Naive thymus-derived CD4-positive, alpha-beta T cell (primary cell): ENCODE results near the gene LRRFIP1. TPM values are rescaled to one million over a fixed set of nuclear protein-coding genes. Genes with fewer than 3 reads are reported as not detected.
A peak's percentile ranks its signal among the peaks of the same experiment; 100 is the strongest.

Source experiments
- ATAC-seq: fragments of 150-1000 bp; cut with Tn5 transposase; 2 replicates; pipeline ENCODE4 v1.10.0; 2021; ENCODE audit warnings: mild to moderate bottlenecking, moderate library complexity
- CTCF ChIA-PET: fragments of 350-600 bp; sonication (Branson Sonifier 250); formaldehyde crosslinking; loops from one replicate; lab custom pipeline; 2021; ENCODE audit warnings: antibody characterized with exemption; lab: Charles Lee
- POLR2A ChIA-PET: fragments of 350-600 bp; sonication (Branson Sonifier 250); formaldehyde crosslinking; loops from one replicate; lab custom pipeline; 2021; ENCODE audit warnings: antibody characterized with exemption, inconsistent platforms; lab: Charles Lee
- DNase-seq, 9 donors: peaks; one replicate each; pipeline versions ENCODE4 v3.0.0 to v3.0.0-alpha.2; 2020 to 2022; ENCODE audit warnings: mixed read lengths in 1 of 9
- H3K27ac ChIP-seq: one replicate; pipeline ENCODE4 v1.7.0; 2013; ENCODE audit warnings: mild to moderate bottlenecking, low read depth, low read length, moderate library complexity
- H3K27me3 ChIP-seq, 2 donors: one replicate each; pipeline ENCODE4 v1.7.0; 2013; ENCODE audit warnings: low read length in 2 of 2, mild to moderate bottlenecking in 2 of 2, moderate library complexity in 2 of 2; ENCODE audit not compliant: control insufficient read depth in 2 of 2, insufficient read depth in 2 of 2
- H3K36me3 ChIP-seq, 3 experiments: 1 replicate in 2 of 3; 2 replicates in 1 of 3; pipeline ENCODE4 v1.7.0; 2013; ENCODE audit warnings: low read length in 3 of 3, mild to moderate bottlenecking in 3 of 3, moderate library complexity in 1 of 3; ENCODE audit not compliant: insufficient read depth in 3 of 3, control insufficient read depth in 2 of 3
- H3K4me1 ChIP-seq, 2 donors: one replicate each; pipeline ENCODE4 v1.7.0; 2013; ENCODE audit warnings: low read length in 2 of 2, mild to moderate bottlenecking in 2 of 2, moderate library complexity in 1 of 2; ENCODE audit not compliant: control insufficient read depth in 2 of 2, insufficient read depth in 2 of 2
- H3K4me3 ChIP-seq: 2 replicates; pipeline ENCODE4 v1.7.0; 2013; ENCODE audit warnings: mild to moderate bottlenecking, low read length
- H3K9me3 ChIP-seq, 3 experiments: 1 replicate in 2 of 3; 2 replicates in 1 of 3; pipeline ENCODE4 v1.7.0; 2013; ENCODE audit warnings: low read length in 3 of 3; ENCODE audit not compliant: control insufficient read depth in 2 of 3
- H3K27ac Mint-ChIP-seq, 9 donors: one replicate each; pipeline ENCODE4 v1.8.0; 2020 to 2022; ENCODE audit warnings: mixed read lengths in 9 of 9, mild to moderate bottlenecking in 8 of 9, moderate library complexity in 5 of 9, inconsistent platforms in 2 of 9
- H3K27me3 Mint-ChIP-seq, 5 donors: one replicate each; pipeline ENCODE4 v1.8.0; 2021 to 2022; ENCODE audit warnings: mixed read lengths in 5 of 5, mild to moderate bottlenecking in 1 of 5
- H3K36me3 Mint-ChIP-seq, 5 donors: one replicate each; pipeline ENCODE4 v1.8.0; 2020 to 2022; ENCODE audit warnings: mixed read lengths in 5 of 5, mild to moderate bottlenecking in 3 of 5, inconsistent platforms in 1 of 5
- H3K4me1 Mint-ChIP-seq, 7 donors: one replicate each; pipeline ENCODE4 v1.8.0; 2020 to 2022; ENCODE audit warnings: mixed read lengths in 7 of 7, mild to moderate bottlenecking in 3 of 7, inconsistent platforms in 1 of 7
- H3K4me3 Mint-ChIP-seq, 10 donors: one replicate each; pipeline ENCODE4 v1.8.0; 2020 to 2022; ENCODE audit warnings: mild to moderate bottlenecking in 10 of 10, mixed read lengths in 10 of 10, moderate library complexity in 6 of 10, inconsistent platforms in 2 of 10
- H3K9me3 Mint-ChIP-seq, 11 donors: one replicate each; pipeline ENCODE4 v1.8.0; 2020 to 2022; ENCODE audit warnings: mixed read lengths in 11 of 11, mild to moderate bottlenecking in 4 of 11, inconsistent platforms in 1 of 11, moderate library complexity in 1 of 11
- intact Hi-C, 2 donors: fragments of 100-400 bp; cut with micrococcal nuclease; formaldehyde crosslinking; loops; one replicate each; pipeline ENCODE4 v1.15.1; 2023
- polyA plus RNA-seq, 2 donors: library from polyadenylated mRNA; unstranded; fragments of 300-500 nt; fragmentation: Illumina TruSeq; gene quantifications; one replicate each; pipeline ENCODE4 v1.2.3, GENCODE V29; 2021
- total RNA-seq, 6 experiments: library from RNA in 5 of 6; stranded (reverse) in 5 of 6; gene quantifications; 1 replicate in 5 of 6; 2 replicates in 1 of 6; pipeline ENCODE4 v1.2.3 and lab custom pipeline; 2021 to 2026

Gene LRRFIP1
- total and polyA plus RNA-seq, 7 experiments from 2014 or later: 82.2 to 257 (median 105) TPM

DNA sequence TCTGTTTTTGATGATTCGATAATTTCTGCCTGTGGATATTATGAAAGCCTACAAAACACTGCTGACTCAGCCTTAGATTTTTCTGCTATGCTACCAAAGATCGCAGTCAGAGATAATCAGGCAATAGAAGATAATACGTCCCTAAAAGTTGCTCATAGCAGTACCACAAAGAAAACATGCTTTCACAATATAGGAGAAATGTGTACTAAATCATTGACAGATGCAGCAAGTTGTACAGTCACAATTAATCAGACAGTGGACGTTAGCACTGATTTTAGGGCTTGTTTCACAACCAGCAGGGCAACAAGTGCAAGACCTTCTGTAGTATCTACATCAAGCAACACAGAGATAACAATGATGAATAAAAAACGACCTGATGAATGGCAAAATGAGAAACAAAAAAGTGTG, 190.7 kb downstream of the LRRFIP1 start:
- intact Hi-C loops: no loop called here
- ChIA-PET CTCF (no interaction called here), POLR2A (no interaction called here)
- no peaks in the 10 kb centered on the region for H3K36me3 ChIP-seq
- H3K27me3 ChIP-seq: no peaks in the 10 kb centered on the region
- ATAC-seq: peak; percentile 48
- H3K9me3 Mint-ChIP-seq: peaks cover 0 to 1% (median 0%) of the 10 kb centered on the region in 11 donors
- peaks cover 0 to 4% (median 0%) of the 10 kb centered on the region in 5 donors for H3K27me3 Mint-ChIP-seq
- DNase-seq: no peak
- H3K27ac Mint-ChIP-seq: no peak overlapping the region
- peaks cover 0 to 13% (median 9%) of the 10 kb centered on the region in 7 donors for H3K4me1 Mint-ChIP-seq
- H3K4me3 Mint-ChIP-seq: no peak overlapping the region
- H3K9me3 ChIP-seq: no peaks in the 10 kb centered on the region
- H3K27ac ChIP-seq: no peak overlapping the region
- peaks cover 0 to 8% (median 0%) of the 10 kb centered on the region in 5 donors for H3K36me3 Mint-ChIP-seq
- no peaks in the 10 kb centered on the region for H3K4me1 ChIP-seq
- H3K4me3 ChIP-seq: no peak overlapping the region

DNA sequence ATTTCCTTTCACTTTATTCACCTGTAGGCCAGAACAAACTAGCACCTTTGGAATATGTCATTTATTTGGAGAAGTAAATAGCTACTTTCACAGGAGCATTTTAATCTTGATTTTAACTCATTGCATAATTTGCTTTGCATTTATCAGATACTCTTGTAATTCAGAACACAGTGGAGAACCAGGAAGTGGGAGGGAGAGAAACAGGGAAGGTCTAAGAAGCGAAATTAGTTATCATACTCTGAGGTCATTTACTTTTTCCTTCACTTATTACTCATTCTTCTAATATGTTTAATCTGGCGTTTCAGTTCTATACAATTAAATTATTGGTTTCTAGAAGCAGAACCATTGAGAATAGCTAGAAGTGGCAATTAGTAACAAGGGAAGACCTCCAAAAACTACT, 191.8 kb downstream of the LRRFIP1 start:
- DNase-seq: no peak
- Mint-ChIP-seq H3K4me1 (peaks cover 0 to 13% (median 9%) of the 10 kb centered on the region in 7 donors), H3K9me3 (peaks cover 0 to 1% (median 0%) of the 10 kb centered on the region in 11 donors), H3K4me3 (no peak overlapping the region), H3K27me3 (peaks cover 0 to 5% (median 0%) of the 10 kb centered on the region in 5 donors), H3K36me3 (peaks cover 0 to 8% (median 0%) of the 10 kb centered on the region in 5 donors), H3K27ac (no peak overlapping the region)
- no peak overlapping the region for H3K4me3 ChIP-seq
- ChIA-PET POLR2A (no interaction called here), CTCF (no interaction called here)
- H3K9me3 ChIP-seq: no peaks in the 10 kb centered on the region
- no peaks in the 10 kb centered on the region for H3K27me3 ChIP-seq
- no peak for ATAC-seq
- H3K27ac ChIP-seq: no peak overlapping the region
- H3K36me3 ChIP-seq: no peaks in the 10 kb centered on the region
- no peaks in the 10 kb centered on the region for H3K4me1 ChIP-seq
- intact Hi-C loops: no loop called here

DNA sequence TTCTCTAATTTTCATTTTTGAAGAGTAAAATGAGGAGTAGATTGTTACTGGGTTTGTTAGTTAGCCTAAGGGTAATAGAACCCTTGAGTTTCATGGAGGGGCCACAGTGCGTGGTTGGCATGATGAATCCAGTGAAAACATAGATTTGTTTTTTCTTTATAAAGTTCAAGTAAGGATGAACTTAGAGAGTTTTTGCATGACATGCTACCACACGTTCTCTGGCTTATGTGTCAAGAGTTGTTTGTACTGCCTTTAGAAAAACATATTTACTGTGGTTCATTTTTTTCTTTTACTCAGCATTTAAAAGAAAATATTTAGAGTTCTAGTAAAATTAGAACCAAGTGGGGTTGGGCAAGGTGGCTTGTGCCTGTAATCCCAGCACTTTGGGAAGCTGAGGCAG, 193.0 kb downstream of the LRRFIP1 start:
- no peak for DNase-seq
- Histone ChIP-seq H3K36me3 (no peaks in the 10 kb centered on the region), H3K27me3 (no peaks in the 10 kb centered on the region), H3K27ac (no peak overlapping the region), H3K4me1 (no peaks in the 10 kb centered on the region), H3K4me3 (no peak overlapping the region), H3K9me3 (no peaks in the 10 kb centered on the region)
- ATAC-seq: no peak
- intact Hi-C loops: no loop called here
- ChIA-PET POLR2A (no interaction called here), CTCF (no interaction called here)
- Mint-ChIP-seq H3K27ac (no peak overlapping the region), H3K4me3 (no peak overlapping the region), H3K4me1 (peaks cover 0 to 13% (median 9%) of the 10 kb centered on the region in 7 donors), H3K36me3 (peaks cover 0 to 8% (median 0%) of the 10 kb centered on the region in 5 donors), H3K27me3 (peaks cover 0 to 6% (median 0%) of the 10 kb centered on the region in 5 donors), H3K9me3 (no peaks in the 10 kb centered on the region)

DNA sequence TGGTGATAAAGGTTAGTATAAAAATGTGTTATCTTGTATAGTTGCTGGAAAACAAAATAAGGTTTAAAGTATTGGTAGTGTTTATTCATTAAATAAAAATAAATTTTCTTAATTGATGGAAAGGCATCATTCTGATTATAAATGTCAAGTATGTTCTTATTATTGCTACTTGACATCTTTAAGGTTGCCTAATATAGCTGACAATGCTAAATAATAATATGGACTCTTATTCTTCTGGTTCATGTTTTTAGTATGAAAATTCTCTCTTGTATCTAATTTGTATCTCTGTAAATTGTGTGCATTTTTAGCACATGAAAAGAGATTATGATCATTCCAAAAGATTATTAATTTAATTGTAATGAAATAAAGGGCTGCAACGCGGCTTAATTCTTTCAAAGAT, 196.2 kb downstream of the LRRFIP1 start:
- peaks cover 0 to 5% (median 0%) of the 10 kb centered on the region in 7 donors for H3K4me1 Mint-ChIP-seq
- H3K27ac ChIP-seq: no peak overlapping the region
- H3K27ac Mint-ChIP-seq: no peak overlapping the region
- no peak for DNase-seq
- ChIA-PET CTCF (no interaction called here), POLR2A (no interaction called here)
- H3K27me3 ChIP-seq: no peaks in the 10 kb centered on the region
- H3K4me3 ChIP-seq: no peak overlapping the region
- peaks cover 0 to 7% (median 0%) of the 10 kb centered on the region in 5 donors for H3K27me3 Mint-ChIP-seq
- H3K4me3 Mint-ChIP-seq: no peak overlapping the region
- no peaks in the 10 kb centered on the region for H3K4me1 ChIP-seq
- no peaks in the 10 kb centered on the region for H3K36me3 Mint-ChIP-seq
- intact Hi-C loops: no loop called here
- no peaks in the 10 kb centered on the region for H3K9me3 Mint-ChIP-seq
- H3K9me3 ChIP-seq: no peaks in the 10 kb centered on the region
- H3K36me3 ChIP-seq: no peaks in the 10 kb centered on the region
- ATAC-seq: no peak

DNA sequence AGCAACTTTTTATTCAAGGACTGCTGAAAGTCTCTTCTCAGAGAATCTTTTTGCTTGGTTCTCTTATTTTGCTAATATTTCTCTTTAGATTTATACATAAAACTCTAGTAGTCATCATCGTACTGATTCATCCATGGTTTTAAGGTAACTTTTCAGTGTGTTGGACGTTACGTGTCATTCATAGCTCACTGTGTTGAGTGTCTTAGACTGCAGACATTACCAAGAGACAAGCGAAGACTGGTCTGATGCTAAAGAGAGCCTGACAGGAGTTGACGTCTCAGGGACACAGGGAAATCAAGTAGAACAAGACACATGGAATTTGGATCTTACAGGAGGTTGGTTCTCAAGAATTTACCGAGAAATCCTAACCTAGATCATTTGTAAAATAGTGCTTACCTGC, 196.7 kb downstream of the LRRFIP1 start:
- Histone ChIP-seq H3K27me3 (no peaks in the 10 kb centered on the region), H3K27ac (no peak overlapping the region), H3K9me3 (no peaks in the 10 kb centered on the region), H3K4me3 (no peak overlapping the region), H3K4me1 (no peaks in the 10 kb centered on the region), H3K36me3 (no peaks in the 10 kb centered on the region)
- Mint-ChIP-seq H3K4me3 (no peak overlapping the region), H3K27me3 (peaks cover 0 to 9% (median 0%) of the 10 kb centered on the region in 5 donors), H3K36me3 (no peaks in the 10 kb centered on the region), H3K27ac (no peak overlapping the region), H3K4me1 (peaks cover 0 to 5% (median 0%) of the 10 kb centered on the region in 7 donors), H3K9me3 (no peaks in the 10 kb centered on the region)
- ChIA-PET POLR2A (no interaction called here), CTCF (no interaction called here)
- DNase-seq: no peak
- no peak for ATAC-seq
- intact Hi-C loops: no loop called here

DNA sequence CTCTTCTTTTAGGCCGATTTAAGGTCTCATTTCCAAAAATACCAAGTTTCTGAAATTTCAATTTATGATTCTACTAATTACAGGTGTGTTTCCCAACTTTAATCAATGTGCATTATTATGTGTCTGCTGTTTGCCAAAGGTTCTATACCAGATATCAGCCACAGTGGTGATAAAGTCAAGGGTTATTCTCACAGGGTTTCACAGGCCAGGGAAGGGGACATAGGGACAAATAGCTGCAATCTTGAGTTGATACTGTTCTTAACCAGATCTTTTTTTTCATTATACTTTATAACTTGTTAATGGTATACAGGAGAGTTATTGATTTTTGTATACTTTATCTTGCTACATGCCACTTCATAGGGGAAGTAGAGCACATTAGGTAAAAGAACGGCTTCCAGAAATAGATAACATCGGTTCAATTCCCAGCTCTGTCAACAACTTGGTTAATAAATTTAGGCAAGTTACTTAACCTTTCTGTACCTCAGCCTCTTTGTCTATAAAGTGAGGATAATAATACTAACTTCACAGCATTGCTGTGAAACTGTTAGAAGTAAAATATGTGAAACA, 200.1 kb downstream of the LRRFIP1 start:
- POLR2A ChIA-PET: no interaction called here
- DNase-seq (no peak), ATAC-seq (no peak)
- Mint-ChIP-seq H3K4me1 (peaks cover 0 to 5% (median 0%) of the 10 kb centered on the region in 7 donors), H3K27ac (peak overlapping the region in 1 of 9 donors; percentile 3), H3K4me3 (no peak overlapping the region), H3K36me3 (no peaks in the 10 kb centered on the region), H3K27me3 (peaks cover 0 to 14% (median 0%) of the 10 kb centered on the region in 5 donors), H3K9me3 (no peaks in the 10 kb centered on the region)
- intact Hi-C loops: no loop called here
- Histone ChIP-seq H3K27me3 (no peaks in the 10 kb centered on the region), H3K4me1 (no peaks in the 10 kb centered on the region), H3K27ac (no peak overlapping the region), H3K36me3 (no peaks in the 10 kb centered on the region), H3K9me3 (no peaks in the 10 kb centered on the region), H3K4me3 (no peak overlapping the region)
- CTCF ChIA-PET: interaction anchor here (0.5 kb wide), 1 partner anchor 27 kb away, joined by 3 read pairs; no protein-coding TSS in a partner anchor
